Activated T-helper 17 cell treated with anti-CD3 and anti-CD28 coated beads, Interleukin-2, amount 50 U/mL, for 72 hours (primary cell): ENCODE data around the gene SLC38A11. TPM values are rescaled to one million over a fixed set of nuclear protein-coding genes. Genes with fewer than 3 reads are reported as not detected.
"Not testable (repeated sequence)": the region's sequence is repeated elsewhere in the genome, so short reads cannot be mapped to it uniquely, and the experiment has no call there.

Experiments used
- ATAC-seq: fragments of 150-1000 bp; cut with Tn5 transposase; replicated peaks from 2 replicates; pipeline ENCODE4 v1.10.0; 2021; ENCODE audit warnings: mild to moderate bottlenecking, moderate library complexity
- H3K27ac Mint-ChIP-seq: one replicate; pipeline ENCODE4 v1.8.0; 2022; ENCODE audit warnings: mixed read lengths
- H3K27me3 Mint-ChIP-seq: one replicate; pipeline ENCODE4 v1.8.0; 2022; ENCODE audit warnings: mixed read lengths
- H3K36me3 Mint-ChIP-seq: one replicate; pipeline ENCODE4 v1.8.0; 2022; ENCODE audit warnings: low read depth, mild to moderate bottlenecking, mixed read lengths
- H3K4me1 Mint-ChIP-seq: one replicate; pipeline ENCODE4 v1.8.0; 2022; ENCODE audit warnings: mixed read lengths
- H3K4me3 Mint-ChIP-seq: one replicate; pipeline ENCODE4 v1.8.0; 2022; ENCODE audit warnings: mild to moderate bottlenecking, mixed read lengths
- H3K9me3 Mint-ChIP-seq: one replicate; pipeline ENCODE4 v1.8.0; 2022; ENCODE audit warnings: mixed read lengths
- total RNA-seq, 2 donors: library from RNA; stranded (reverse); gene quantifications; one replicate each; pipeline ENCODE4 v1.2.3, GENCODE V29; 2022

The SLC38A11 gene
- total RNA-seq, 2 donors from 2014 or later: not detected

DNA sequence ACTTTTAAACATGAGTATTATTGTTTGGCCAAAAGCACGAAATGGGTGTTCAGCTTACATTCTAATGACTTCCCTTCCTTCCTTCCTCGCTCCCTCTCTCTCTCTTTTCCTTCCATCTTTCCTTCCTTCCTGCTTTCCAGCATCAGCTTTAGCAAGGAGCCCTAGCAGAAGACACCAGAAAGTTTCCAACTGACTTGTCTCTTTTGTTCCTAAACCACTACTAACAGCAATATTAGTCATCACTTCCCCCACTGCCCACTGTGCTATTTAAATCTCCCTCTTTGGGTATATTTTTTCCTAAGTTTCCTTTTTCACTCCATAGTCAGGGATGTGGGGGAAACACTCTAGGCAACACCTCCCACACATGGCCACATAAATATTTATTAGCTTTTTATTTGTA lies 25.4 kb upstream of the SLC38A11 start:
- H3K27me3 Mint-ChIP-seq, H3K27ac Mint-ChIP-seq, ATAC-seq, H3K4me1 Mint-ChIP-seq, H3K4me3 Mint-ChIP-seq, H3K9me3 Mint-ChIP-seq, H3K36me3 Mint-ChIP-seq: not testable (repeated sequence)

DNA sequence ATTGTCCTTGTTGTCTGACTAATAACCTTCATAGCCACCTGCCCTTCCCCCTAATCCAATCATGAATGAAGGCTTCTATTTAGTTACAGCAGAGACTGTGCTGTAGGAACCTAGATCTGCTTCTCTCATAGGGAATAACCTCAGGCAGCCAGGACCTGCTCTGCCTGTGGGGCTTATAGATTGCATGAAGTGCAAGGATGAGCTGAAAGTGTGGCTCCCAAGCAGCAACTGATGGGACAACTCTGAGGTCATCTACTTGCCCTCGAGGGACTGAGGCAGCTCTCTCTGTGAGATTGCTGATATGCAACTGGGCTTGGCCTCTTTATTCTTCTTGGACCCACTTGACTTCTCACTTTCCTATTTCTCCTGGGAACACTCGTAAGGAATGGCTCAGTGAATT lies 23.8 kb upstream of the SLC38A11 start:
- ATAC-seq: no peak
- H3K27ac Mint-ChIP-seq: no peak overlapping the region
- H3K4me3 Mint-ChIP-seq: no peak overlapping the region

DNA sequence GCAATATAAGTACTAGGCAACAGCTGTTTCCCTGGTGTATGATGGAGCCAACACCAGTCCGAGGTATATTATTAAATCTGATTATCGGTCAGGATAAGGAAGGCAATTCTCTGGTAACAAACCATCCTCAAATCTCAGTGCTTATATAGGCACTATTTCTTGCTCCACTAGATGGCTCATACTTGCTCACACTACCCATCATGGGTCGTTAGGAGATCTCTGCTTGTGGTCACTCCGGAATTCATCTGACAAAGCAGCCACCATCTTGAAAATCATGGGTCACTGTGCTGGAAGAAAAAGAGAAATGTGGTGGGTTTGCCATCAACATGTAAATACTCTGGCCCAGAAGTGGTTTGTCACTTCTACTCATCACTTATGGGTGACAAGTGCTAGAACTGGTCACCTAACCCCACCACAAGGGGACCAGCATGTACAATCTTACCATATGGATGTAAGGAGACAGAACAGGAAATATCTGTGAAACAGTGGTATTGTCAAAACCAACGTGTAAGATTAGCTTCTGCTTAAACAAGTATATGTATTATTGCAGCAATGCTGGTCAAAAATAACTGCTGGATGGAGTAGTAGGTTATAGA lies 21.6 kb upstream of the SLC38A11 start:
- H3K27ac Mint-ChIP-seq, H3K4me3 Mint-ChIP-seq, H3K9me3 Mint-ChIP-seq, H3K4me1 Mint-ChIP-seq, H3K36me3 Mint-ChIP-seq, ATAC-seq, H3K27me3 Mint-ChIP-seq: not testable (repeated sequence)

More for the DNA sequence above, 23.8 kb upstream of the SLC38A11 start:
- Mint-ChIP-seq H3K27me3 (no peaks in the 10 kb centered on the region), H3K9me3 (no peaks in the 10 kb centered on the region), H3K4me1 (no peaks in the 10 kb centered on the region), H3K36me3 (no peaks in the 10 kb centered on the region)

DNA sequence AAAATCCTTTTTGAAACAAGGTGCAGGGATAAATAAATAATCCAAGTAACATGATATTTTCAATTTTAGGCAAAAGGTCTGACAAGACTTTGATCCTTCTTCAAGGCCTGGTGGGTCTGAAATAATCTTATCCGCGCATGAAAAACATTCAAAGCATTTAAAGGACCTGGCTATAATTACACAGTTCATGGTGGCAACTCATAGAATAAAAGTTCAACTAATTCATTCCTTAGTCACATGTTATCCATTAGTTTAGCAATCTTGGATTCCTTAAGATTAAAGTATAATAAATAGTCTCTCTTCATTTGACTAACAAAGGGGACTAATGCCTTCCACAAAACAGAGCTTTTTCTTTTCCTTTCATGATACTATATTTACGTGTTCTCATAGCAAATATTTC lies 21.0 kb upstream of the SLC38A11 start:
- Mint-ChIP-seq H3K27ac (no peak overlapping the region), H3K4me3 (no peak overlapping the region), H3K9me3 (no peaks in the 10 kb centered on the region), H3K4me1 (no peaks in the 10 kb centered on the region), H3K36me3 (no peaks in the 10 kb centered on the region), H3K27me3 (no peaks in the 10 kb centered on the region)
- ATAC-seq: no peak

DNA sequence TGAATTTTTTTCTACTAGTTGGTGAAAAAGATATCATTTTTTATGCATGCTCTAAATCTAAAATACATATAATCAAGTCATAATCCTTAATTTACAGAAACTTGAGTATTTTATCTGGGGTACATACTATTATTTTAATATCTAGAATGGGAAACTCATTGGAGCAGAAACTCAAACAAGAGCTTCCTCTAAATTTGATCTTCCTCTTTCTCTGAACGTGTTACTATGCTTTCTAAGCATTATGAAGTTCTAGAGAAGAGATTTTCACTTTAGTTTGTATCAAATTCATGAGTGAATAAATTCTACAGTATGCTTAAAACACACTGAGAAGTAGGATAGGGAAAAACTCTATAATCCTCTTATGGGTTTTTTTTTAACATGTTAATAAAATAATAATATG lies 20.6 kb upstream of the SLC38A11 start:
- Mint-ChIP-seq H3K36me3 (no peaks in the 10 kb centered on the region), H3K9me3 (no peaks in the 10 kb centered on the region), H3K4me3 (no peak overlapping the region), H3K27me3 (no peaks in the 10 kb centered on the region), H3K27ac (no peak overlapping the region), H3K4me1 (no peaks in the 10 kb centered on the region)
- no peak for ATAC-seq

DNA sequence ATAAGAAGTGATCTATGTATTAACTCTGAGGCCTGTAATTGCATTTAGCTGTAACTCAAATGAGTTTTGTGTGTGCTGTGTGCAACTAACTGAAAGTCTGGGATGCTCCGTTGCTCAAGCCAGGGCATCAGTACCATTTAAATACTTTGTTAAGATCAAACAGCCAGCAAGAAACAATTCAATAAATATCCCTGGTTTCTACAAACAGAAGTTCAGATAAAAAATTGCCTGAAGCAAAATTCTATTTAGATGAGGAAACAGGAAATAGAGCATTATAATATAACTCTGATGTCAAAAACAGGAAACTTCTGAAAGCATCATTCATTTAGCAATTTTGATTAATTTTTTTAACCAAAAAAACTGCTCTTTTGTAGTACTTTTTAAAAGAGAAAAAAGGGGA lies 18.9 kb upstream of the SLC38A11 start:
- Mint-ChIP-seq H3K27ac (no peak overlapping the region), H3K9me3 (no peaks in the 10 kb centered on the region), H3K4me3 (no peak overlapping the region), H3K36me3 (no peaks in the 10 kb centered on the region), H3K4me1 (no peaks in the 10 kb centered on the region), H3K27me3 (no peaks in the 10 kb centered on the region)
- no peak for ATAC-seq

DNA sequence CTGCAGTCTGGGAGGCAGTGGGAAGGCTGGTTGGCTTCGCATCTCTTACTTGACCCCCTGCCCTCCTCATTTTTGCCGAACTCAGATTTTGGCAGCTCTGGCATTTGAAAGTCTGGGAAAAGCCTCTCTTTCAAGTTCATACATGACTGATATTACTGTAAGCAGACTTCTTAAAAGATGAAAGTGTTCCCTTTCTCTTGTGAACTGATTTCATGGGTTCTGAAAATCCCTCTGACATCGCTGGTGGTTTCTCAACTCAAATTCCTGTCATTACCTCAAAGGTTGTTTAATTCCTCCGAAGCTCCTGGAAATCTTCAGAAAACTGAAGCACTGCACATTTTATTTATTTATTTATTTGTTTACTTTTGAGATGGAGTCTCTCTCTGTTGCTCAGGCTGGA lies 16.9 kb upstream of the SLC38A11 start:
- Mint-ChIP-seq H3K36me3 (no peaks in the 10 kb centered on the region), H3K9me3 (no peaks in the 10 kb centered on the region), H3K4me1 (no peaks in the 10 kb centered on the region), H3K27ac (no peak overlapping the region), H3K27me3 (peaks cover under 1% of the 10 kb centered on the region), H3K4me3 (no peak overlapping the region)
- no peak for ATAC-seq

DNA sequence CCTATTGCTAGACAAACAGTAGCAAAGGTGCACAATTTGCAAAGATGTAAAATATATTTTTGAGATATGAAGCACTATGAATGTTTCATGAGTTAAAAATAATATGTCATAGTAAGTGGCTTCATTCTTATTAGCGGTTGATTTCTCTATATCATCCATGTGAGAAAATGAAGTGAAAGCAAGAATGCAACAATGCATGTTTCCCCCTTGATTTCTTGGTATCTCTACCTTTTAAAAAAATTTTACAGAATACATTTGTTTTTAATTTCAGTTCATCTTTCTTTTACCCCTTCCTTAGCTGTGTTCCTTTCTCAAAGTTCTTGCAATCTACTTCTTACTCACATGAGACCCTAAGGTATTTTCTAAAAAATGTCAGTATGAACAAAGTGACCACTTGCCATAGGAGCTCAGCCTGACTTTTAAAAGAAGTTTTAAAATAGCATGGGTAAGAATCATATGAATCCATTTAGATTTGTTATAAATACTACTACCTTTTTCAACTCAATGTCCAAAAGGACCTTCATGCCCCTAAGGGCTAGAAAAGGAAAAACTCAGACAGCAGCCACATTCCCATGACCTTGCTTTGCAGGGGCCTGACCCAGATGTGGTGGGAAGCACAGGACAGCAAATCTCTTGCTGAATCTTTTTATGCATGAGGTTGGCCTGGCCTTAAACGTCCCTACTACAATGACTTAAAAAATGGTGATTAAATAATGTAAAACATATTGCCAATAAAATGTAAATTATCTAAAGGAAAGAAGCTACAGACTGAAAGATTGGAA lies 14.8 kb upstream of the SLC38A11 start:
- Mint-ChIP-seq H3K4me1 (no peaks in the 10 kb centered on the region), H3K27ac (no peak overlapping the region), H3K9me3 (no peaks in the 10 kb centered on the region), H3K36me3 (no peaks in the 10 kb centered on the region), H3K4me3 (no peak overlapping the region), H3K27me3 (peaks cover 8% of the 10 kb centered on the region)
- no peak for ATAC-seq

DNA sequence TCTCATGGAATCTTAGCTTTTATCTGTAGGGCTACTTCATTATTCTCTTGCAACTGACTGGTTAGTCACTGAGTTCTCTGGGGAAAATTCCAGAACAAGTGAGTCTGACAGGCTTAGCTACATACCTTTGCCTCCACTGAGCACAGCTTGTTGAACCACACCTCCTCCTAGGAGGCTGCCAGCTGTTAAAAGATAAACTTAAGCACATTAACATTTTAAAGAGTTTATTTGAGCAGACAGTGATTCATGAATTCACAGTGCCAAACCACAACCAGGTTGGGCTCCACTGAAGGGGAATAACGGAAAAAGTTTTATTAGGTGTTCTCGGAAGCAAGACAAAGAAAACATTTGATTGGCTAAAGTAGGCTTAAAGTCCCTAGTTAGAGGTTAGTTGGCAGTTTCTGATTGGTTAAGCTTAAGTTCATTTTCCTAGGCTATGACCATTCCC lies 12.5 kb upstream of the SLC38A11 start:
- Mint-ChIP-seq H3K4me1 (no peaks in the 10 kb centered on the region), H3K4me3 (no peak overlapping the region), H3K27ac (no peak overlapping the region), H3K36me3 (no peaks in the 10 kb centered on the region), H3K27me3 (peaks cover 8% of the 10 kb centered on the region), H3K9me3 (no peaks in the 10 kb centered on the region)
- ATAC-seq: no peak

DNA sequence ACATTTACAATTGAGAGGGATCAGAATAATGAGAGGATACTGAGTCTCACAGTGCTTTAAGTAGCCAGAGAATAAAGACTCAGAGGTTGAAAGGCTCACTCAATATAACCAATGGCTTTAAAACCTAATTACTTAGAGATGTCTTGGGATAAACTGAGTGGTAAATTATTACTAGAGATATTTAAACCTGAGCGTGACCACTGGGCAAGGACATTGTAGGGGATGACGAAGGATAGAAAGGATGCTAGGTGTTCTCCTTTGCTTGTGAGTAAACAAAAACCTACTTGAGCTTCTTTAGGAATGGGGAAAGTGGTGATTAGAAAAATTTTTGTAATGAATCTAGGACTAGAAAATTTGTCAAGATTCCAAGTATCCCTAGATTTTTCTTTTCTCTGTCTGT lies 12.0 kb upstream of the SLC38A11 start:
- Mint-ChIP-seq H3K36me3 (no peaks in the 10 kb centered on the region), H3K4me1 (no peaks in the 10 kb centered on the region), H3K4me3 (no peak overlapping the region), H3K9me3 (no peaks in the 10 kb centered on the region), H3K27ac (no peak overlapping the region), H3K27me3 (peaks cover 8% of the 10 kb centered on the region)
- ATAC-seq: no peak

DNA sequence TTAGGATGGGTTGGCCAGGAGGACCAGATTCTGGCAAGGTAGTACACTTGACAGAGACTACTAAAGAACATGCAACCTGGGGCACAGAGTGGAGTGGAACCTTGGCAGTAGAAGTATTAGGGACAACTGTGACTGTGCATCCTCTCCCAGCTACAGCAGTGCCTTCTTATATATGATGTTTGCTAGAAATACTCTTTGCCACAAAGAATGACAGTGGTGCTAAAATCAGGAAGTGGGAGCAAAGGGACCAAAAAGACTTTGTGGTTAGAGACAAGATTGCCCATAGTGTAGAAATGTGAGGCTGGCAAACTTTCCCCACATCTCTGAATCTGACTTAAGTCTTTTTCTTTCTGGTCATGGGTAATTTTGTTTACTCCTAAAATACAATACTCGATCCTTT lies 9.4 kb upstream of the SLC38A11 start:
- no peak for ATAC-seq
- Mint-ChIP-seq H3K4me3 (no peak overlapping the region), H3K9me3 (no peaks in the 10 kb centered on the region), H3K4me1 (no peaks in the 10 kb centered on the region), H3K27me3 (peaks cover 8% of the 10 kb centered on the region), H3K27ac (no peak overlapping the region), H3K36me3 (no peaks in the 10 kb centered on the region)

DNA sequence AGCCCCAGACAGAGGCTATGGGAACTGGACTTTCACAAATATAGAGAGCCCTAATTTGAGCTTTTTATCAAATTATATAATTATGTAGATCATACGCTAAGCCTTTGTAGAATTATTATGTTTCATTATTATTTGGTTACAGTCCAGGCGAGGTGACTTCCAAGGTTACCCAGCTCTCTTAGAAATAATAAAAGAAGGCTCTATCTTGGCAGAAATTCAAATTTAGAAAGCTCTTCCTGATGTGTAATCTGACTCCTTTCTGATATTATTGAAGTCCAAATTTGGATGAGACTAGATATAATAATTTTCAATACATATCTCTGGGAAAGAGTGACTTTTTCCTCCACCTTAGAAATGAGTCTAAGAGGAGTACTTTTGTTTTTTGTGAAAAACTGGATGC lies 4.8 kb upstream of the SLC38A11 start:
- Mint-ChIP-seq H3K4me1 (no peaks in the 10 kb centered on the region), H3K36me3 (no peaks in the 10 kb centered on the region), H3K4me3 (no peak overlapping the region), H3K27ac (no peak overlapping the region), H3K9me3 (no peaks in the 10 kb centered on the region), H3K27me3 (peaks cover 6% of the 10 kb centered on the region)
- no peak for ATAC-seq

DNA sequence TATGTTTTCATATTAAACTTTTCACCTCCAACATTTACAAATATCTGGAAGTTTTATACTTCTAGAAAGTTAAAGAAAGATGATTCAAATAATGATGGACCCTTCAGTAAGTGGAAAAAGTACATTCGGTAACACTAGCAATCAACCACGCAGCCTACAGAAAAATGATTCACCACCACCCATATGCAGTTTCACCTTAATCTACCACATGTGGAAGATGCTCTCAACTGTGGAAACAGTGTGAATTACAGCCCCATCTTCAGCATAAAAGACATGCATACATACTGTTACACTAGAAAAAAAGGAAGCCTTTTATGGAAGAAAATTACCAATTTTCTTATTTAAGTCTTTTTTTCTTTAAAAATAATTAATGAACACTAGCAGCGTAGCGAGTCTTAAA lies 1.1 kb downstream of the SLC38A11 start:
- ATAC-seq: no peak
- H3K27me3 Mint-ChIP-seq: peaks cover 22% of the 10 kb centered on the region
- H3K4me3 Mint-ChIP-seq: no peak overlapping the region

DNA sequence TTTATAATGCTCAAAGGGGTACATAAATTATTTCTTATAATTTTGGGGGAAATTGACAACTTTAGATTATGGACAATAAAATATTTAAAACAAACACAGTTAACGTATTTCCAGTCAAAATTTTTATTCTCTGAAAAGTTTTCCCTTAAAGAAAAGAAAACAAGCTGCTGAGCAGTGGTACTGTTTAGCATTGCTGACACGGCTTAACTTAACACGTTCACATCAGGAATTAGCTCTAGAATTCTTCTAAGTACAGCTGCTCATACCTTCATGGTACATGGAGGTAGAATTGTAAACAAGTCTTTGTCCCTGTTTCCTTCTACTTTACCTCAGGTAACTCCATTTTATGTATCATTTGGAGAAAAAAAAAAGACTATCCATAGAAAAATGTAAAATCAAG lies 2.0 kb downstream of the SLC38A11 start:
- ATAC-seq: no peak
- peaks cover 22% of the 10 kb centered on the region for H3K27me3 Mint-ChIP-seq
- no peaks in the 10 kb centered on the region for H3K36me3 Mint-ChIP-seq
- no peaks in the 10 kb centered on the region for H3K4me1 Mint-ChIP-seq
- H3K4me3 Mint-ChIP-seq: no peak overlapping the region
- H3K27ac Mint-ChIP-seq: no peak overlapping the region
- no peaks in the 10 kb centered on the region for H3K9me3 Mint-ChIP-seq

More for the DNA sequence above, 1.1 kb downstream of the SLC38A11 start:
- Mint-ChIP-seq H3K27ac (no peak overlapping the region), H3K9me3 (no peaks in the 10 kb centered on the region), H3K4me1 (no peaks in the 10 kb centered on the region), H3K36me3 (no peaks in the 10 kb centered on the region)

DNA sequence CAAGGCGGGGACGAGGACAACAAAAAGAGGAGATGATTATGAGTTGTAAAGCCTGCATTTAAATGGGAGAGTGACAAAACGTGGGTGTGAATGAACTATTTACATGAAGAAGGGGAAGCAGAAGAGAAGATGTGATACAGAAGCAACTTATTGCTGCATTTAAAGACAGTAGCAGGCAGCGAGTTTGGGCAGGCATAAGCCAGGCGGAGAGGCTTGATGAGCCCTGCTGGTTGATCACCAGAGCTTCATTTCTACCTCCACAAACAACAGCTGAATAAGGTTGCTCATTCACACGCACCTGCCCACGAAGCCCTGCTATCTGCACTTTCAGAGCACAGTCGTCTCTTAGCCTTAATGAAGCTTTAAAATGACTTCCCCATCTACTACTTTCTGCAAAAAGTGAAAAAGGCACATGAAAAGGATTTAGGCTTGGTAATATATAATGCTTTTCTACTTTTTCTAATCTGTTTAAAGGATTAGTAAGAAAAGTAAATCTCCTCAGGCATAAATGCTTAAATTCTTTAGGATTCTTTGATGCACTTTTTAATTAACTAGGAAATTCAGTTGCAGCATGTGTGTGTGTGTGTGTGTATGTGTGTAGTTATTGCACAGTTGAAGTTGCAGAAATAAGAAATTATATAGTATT lies 3.1 kb downstream of the SLC38A11 start:
- H3K9me3 Mint-ChIP-seq: no peaks in the 10 kb centered on the region
- no peak overlapping the region for H3K27ac Mint-ChIP-seq
- H3K4me1 Mint-ChIP-seq: no peaks in the 10 kb centered on the region
- H3K36me3 Mint-ChIP-seq: no peaks in the 10 kb centered on the region
- H3K4me3 Mint-ChIP-seq: no peak overlapping the region
- peaks cover 22% of the 10 kb centered on the region for H3K27me3 Mint-ChIP-seq
- ATAC-seq: no peak
